ENCODE data around the gene HERC3. TPM values are rescaled to one million over a fixed set of nuclear protein-coding genes. Genes with fewer than 3 reads are reported as not detected.

The HERC3 gene
- total RNA-seq, 1 experiment from 2014 or later, result 5.5 TPM

DNA sequence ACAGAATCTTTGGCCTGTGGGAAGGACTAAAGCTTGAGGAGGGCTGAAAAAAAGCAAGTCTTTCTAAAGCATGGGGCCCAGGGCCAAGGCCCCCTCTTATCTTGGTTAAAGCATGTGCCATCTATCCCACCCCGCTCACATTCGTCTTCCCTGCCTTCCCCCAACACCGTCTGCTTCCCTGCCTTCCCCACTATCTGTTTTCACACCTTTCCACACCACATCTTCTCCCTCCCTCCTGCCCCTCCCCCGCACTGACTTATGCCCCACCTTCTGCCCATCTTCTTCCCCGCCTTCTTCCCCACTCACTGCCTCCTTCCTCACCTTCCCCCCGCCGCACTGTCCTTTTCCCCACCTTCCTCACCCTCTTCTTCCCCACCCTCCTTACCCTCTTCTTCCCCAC, 106.2 kb downstream of the HERC3 start:
- Mint-ChIP-seq H3K4me3 (no peak overlapping the region), H3K27ac (no peak overlapping the region), H3K9me3 (no peaks in the 10 kb centered on the region), H3K4me1 (no peaks in the 10 kb centered on the region), H3K27me3 (ENCODE audit: low read depth) (peaks cover 30% of the 10 kb centered on the region), H3K36me3 (no peaks in the 10 kb centered on the region)
- ChIA-PET CTCF (interaction anchor here (1.2 kb wide), 1 partner anchor 26 kb away, joined by 5 read pairs; no protein-coding TSS in a partner anchor), POLR2A (no interaction called here)
- DNase-seq (ENCODE audit: low spot score) (no peak), ATAC-seq (no peak)
- TF ChIP-seq ZNF263 (CRISPR knock-in tag; IDR thresholded peaks at IDR 0.05; ENCODE audit: low read depth), result no peak
- TF ChIP-seq ZNF232 (CRISPR knock-in tag; IDR thresholded peaks at IDR 0.05), result no peak
- TF ChIP-seq FOXP1 (CRISPR knock-in tag; IDR thresholded peaks at IDR 0.05; ENCODE audit: borderline replicate concordance), result no peak

DNA sequence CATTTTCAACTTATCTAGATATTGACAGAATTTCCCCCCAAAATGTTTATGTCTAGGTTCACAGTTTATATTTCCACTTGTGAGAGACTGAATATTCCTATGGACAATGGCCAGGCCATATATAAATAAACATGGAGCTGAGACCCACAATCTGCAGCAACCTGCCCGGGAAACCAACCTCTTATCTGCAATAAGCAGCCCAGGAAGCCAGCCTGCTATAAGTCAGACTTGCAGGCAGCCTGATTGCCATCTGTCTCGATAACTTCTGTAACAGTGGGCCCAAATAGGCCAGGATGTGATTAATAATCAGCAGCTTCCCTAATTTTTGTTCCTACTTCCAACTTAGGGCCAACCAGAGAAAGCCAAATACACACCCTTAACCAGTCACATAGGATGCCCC, 110.5 kb downstream of the HERC3 start:
- no peak overlapping the region for H3K4me3 Mint-ChIP-seq
- peaks cover 2% of the 10 kb centered on the region; the same call in 1 of the 2 replicates for H3K4me1 Mint-ChIP-seq
- no peak for ATAC-seq
- H3K27me3 Mint-ChIP-seq (ENCODE audit: low read depth), result peaks cover 15% of the 10 kb centered on the region
- peaks cover 4% of the 10 kb centered on the region; the same call in 1 of the 2 replicates for H3K9me3 Mint-ChIP-seq
- TF ChIP-seq, protein P1, sequence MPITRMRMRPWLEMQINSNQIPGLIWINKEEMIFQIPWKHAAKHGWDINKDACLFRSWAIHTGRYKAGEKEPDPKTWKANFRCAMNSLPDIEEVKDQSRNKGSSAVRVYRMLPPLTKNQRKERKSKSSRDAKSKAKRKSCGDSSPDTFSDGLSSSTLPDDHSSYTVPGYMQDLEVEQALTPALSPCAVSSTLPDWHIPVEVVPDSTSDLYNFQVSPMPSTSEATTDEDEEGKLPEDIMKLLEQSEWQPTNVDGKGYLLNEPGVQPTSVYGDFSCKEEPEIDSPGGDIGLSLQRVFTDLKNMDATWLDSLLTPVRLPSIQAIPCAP (CRISPR knock-in tag; IDR thresholded peaks at IDR 0.05), result no peak
- TF ChIP-seq, protein P2, sequence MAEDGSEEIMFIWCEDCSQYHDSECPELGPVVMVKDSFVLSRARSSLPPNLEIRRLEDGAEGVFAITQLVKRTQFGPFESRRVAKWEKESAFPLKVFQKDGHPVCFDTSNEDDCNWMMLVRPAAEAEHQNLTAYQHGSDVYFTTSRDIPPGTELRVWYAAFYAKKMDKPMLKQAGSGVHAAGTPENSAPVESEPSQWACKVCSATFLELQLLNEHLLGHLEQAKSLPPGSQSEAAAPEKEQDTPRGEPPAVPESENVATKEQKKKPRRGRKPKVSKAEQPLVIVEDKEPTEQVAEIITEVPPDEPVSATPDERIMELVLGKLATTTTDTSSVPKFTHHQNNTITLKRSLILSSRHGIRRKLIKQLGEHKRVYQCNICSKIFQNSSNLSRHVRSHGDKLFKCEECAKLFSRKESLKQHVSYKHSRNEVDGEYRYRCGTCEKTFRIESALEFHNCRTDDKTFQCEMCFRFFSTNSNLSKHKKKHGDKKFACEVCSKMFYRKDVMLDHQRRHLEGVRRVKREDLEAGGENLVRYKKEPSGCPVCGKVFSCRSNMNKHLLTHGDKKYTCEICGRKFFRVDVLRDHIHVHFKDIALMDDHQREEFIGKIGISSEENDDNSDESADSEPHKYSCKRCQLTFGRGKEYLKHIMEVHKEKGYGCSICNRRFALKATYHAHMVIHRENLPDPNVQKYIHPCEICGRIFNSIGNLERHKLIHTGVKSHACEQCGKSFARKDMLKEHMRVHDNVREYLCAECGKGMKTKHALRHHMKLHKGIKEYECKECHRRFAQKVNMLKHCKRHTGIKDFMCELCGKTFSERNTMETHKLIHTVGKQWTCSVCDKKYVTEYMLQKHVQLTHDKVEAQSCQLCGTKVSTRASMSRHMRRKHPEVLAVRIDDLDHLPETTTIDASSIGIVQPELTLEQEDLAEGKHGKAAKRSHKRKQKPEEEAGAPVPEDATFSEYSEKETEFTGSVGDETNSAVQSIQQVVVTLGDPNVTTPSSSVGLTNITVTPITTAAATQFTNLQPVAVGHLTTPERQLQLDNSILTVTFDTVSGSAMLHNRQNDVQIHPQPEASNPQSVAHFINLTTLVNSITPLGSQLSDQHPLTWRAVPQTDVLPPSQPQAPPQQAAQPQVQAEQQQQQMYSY (CRISPR knock-in tag; IDR thresholded peaks at IDR 0.05), result no peak
- no peak for DNase-seq (ENCODE audit: low spot score)
- CTCF ChIA-PET, result interaction anchor here (1.5 kb wide), 1 partner anchor 30 kb away, joined by 3 read pairs; no protein-coding TSS in a partner anchor
- POLR2A ChIA-PET, result no interaction called here
- no peak overlapping the region for H3K27ac Mint-ChIP-seq
- no peaks in the 10 kb centered on the region for H3K36me3 Mint-ChIP-seq

DNA sequence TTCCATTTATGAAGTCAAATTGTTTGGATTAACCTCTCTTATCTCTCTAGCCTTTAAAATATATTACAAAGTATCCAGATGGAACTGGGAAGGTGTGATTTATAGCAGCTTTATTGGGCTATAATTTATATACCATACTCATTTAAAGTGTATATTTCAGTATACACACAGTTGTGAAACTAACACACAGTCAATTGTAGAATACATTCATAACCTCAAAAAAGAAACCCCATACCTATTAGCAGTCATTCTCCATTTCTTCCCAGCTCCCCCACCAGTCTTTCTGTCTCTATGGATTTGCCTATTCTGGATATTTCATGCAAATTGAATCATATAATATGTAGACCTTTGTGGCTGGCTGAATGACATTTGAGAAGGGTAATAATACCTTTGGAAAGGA, 112.9 kb downstream of the HERC3 start:
- ChIA-PET CTCF (interaction anchor here (1.1 to 1.6 kb wide), 2 partner anchors 20 to 107 kb away, joined by 3 to 7 read pairs; no protein-coding TSS in a partner anchor), POLR2A (no interaction called here)
- H3K4me1 Mint-ChIP-seq, result peaks cover 2% of the 10 kb centered on the region; the same call in 1 of the 2 replicates
- no peaks in the 10 kb centered on the region for H3K36me3 Mint-ChIP-seq
- H3K4me3 Mint-ChIP-seq, result no peak overlapping the region
- ATAC-seq (no peak), DNase-seq (ENCODE audit: low spot score) (no peak)
- H3K9me3 Mint-ChIP-seq, result peaks cover 4% of the 10 kb centered on the region; the same call in 1 of the 2 replicates
- no peaks in the 10 kb centered on the region for H3K27me3 Mint-ChIP-seq (ENCODE audit: low read depth)
- H3K27ac Mint-ChIP-seq, result no peak overlapping the region
- TF ChIP-seq, protein P3, sequence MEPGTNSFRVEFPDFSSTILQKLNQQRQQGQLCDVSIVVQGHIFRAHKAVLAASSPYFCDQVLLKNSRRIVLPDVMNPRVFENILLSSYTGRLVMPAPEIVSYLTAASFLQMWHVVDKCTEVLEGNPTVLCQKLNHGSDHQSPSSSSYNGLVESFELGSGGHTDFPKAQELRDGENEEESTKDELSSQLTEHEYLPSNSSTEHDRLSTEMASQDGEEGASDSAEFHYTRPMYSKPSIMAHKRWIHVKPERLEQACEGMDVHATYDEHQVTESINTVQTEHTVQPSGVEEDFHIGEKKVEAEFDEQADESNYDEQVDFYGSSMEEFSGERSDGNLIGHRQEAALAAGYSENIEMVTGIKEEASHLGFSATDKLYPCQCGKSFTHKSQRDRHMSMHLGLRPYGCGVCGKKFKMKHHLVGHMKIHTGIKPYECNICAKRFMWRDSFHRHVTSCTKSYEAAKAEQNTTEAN (CRISPR knock-in tag; IDR thresholded peaks at IDR 0.05), result no peak
- TF ChIP-seq ATF1 (CRISPR knock-in tag; IDR thresholded peaks at IDR 0.05) (no peak), TEAD4 (CRISPR knock-in tag; IDR thresholded peaks at IDR 0.05) (no peak), NFYB (CRISPR knock-in tag; conservative IDR thresholded peaks at IDR 0.05; ENCODE audit: low read depth) (no peak), FOXP1 (CRISPR knock-in tag; IDR thresholded peaks at IDR 0.05; ENCODE audit: borderline replicate concordance) (no peak), ZNF219 (CRISPR knock-in tag; IDR thresholded peaks at IDR 0.05; ENCODE audit: borderline replicate concordance) (no peak), JUN (CRISPR knock-in tag; IDR thresholded peaks at IDR 0.05) (no peak), MXD4 (CRISPR knock-in tag; IDR thresholded peaks at IDR 0.05; ENCODE audit: borderline replicate concordance) (no peak), SMAD4 (CRISPR knock-in tag; IDR thresholded peaks at IDR 0.05) (no peak), EMX1 (CRISPR knock-in tag; IDR thresholded peaks at IDR 0.05) (no peak), ZNF416 (CRISPR knock-in tag; IDR thresholded peaks at IDR 0.05) (no peak), ZNF138 (CRISPR knock-in tag; conservative IDR thresholded peaks at IDR 0.05) (no peak)
- TF ChIP-seq, protein P4, sequence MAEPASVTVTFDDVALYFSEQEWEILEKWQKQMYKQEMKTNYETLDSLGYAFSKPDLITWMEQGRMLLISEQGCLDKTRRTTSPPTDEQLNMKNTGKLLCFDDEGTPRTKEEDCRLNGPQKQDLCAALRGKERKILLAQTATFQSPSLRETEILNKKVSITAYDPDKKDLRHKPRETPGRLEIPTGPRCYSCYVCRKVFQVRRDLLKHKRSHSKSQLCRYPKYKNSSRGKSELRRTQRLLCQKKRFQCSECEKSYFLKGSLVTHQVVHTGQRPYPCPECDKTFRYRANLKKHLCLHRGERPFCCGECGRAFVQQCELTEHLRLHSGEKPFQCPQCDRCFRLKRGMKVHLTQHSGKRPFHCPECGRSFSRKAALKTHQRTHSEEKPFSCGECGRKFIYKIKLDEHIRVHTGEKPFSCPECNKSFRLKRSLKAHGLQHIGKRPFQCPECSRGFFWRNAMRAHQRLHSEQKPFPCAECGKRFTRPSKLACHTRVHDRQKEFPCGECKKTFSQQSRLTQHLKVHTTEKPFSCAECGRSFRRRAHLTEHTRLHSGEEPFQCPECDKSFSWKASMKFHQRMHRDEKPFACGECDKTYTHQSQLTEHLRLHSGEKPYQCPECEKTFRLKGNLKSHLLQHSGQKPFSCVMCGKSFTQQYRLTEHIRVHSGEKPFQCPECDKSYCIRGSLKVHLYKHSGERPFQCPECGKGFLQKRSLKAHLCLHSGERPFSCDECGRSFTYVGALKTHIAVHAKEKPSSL (CRISPR knock-in tag; conservative IDR thresholded peaks at IDR 0.05), result no peak
- TF ChIP-seq, protein P5, sequence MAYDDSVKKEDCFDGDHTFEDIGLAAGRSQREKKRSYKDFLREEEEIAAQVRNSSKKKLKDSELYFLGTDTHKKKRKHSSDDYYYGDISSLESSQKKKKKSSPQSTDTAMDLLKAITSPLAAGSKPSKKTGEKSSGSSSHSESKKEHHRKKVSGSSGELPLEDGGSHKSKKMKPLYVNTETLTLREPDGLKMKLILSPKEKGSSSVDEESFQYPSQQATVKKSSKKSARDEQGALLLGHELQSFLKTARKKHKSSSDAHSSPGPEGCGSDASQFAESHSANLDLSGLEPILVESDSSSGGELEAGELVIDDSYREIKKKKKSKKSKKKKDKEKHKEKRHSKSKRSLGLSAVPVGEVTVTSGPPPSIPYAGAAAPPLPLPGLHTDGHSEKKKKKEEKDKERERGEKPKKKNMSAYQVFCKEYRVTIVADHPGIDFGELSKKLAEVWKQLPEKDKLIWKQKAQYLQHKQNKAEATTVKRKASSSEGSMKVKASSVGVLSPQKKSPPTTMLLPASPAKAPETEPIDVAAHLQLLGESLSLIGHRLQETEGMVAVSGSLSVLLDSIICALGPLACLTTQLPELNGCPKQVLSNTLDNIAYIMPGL (CRISPR knock-in tag; IDR thresholded peaks at IDR 0.05), result no peak
- TF ChIP-seq, protein P6, sequence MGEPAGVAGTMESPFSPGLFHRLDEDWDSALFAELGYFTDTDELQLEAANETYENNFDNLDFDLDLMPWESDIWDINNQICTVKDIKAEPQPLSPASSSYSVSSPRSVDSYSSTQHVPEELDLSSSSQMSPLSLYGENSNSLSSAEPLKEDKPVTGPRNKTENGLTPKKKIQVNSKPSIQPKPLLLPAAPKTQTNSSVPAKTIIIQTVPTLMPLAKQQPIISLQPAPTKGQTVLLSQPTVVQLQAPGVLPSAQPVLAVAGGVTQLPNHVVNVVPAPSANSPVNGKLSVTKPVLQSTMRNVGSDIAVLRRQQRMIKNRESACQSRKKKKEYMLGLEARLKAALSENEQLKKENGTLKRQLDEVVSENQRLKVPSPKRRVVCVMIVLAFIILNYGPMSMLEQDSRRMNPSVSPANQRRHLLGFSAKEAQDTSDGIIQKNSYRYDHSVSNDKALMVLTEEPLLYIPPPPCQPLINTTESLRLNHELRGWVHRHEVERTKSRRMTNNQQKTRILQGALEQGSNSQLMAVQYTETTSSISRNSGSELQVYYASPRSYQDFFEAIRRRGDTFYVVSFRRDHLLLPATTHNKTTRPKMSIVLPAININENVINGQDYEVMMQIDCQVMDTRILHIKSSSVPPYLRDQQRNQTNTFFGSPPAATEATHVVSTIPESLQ (CRISPR knock-in tag; IDR thresholded peaks at IDR 0.05), result no peak
- TF ChIP-seq, protein P7, sequence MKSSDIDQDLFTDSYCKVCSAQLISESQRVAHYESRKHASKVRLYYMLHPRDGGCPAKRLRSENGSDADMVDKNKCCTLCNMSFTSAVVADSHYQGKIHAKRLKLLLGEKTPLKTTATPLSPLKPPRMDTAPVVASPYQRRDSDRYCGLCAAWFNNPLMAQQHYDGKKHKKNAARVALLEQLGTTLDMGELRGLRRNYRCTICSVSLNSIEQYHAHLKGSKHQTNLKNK (CRISPR knock-in tag; IDR thresholded peaks at IDR 0.05), result no peak

All from WTC11 (cell line).